Esophagus squamous epithelium (tissue), 4 donors: ENCODE results near the gene CHMP4A.

Source experiments
- POLR2A ChIP-seq, 4 donors: fragments of 450-650 bp; IDR thresholded peaks; one replicate each; pipeline ENCODE4 v1.6.1; 2017; ENCODE audit warnings: antibody characterized with exemption in 4 of 4, mild to moderate bottlenecking in 4 of 4, moderate library complexity in 3 of 4
- TF ChIP-seq, protein P1 (sequence below), 6 experiments: fragments of 450-650 bp in 4 of 6; fragments of 200-600 bp in 2 of 6; sonication (generic) in 2 of 6; IDR thresholded peaks; one replicate each; pipeline ENCODE4 v1.5.1; 2016 to 2019; ENCODE audit warnings: antibody characterized with exemption in 6 of 6, mild to moderate bottlenecking in 4 of 6, moderate library complexity in 4 of 6

DNA sequence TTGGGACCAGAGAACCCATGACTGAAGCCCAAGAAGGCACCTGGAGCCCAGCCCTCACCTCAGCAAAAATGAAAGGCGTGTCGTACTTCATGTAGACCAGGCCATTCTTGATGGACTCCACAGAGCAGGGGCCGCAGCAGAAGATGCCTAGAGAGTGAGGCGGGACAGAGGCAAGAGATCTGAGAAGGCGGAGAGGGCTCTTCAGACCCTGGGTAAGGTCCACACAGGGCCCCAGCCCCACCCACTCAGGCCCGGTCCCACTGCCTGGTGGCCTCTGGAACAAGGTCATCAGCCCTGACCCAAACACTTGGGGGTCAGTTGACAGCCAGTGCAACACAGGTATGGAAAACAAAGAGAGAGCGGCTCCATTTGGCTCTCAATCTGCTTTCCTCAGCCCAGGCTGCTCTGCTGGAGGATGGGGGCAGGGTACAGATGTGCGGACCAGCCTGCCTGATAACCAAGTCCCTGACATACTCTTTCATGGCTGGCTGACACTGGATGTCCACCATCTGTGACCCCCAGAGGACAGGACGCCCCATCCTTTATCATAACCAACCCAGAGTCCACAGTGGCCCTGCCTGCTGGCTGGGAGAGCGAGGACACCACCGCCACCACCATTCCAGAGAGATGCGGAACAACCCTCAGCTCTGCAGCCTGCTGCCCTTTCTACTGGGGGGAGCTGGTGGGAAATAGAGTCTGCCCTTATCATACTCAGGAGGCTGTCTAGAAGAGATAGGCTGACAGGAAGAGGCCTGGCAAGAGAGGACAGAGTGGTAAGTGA lies 42.8 kb upstream of the CHMP4A start:
- TF ChIP-seq POLR2A (IDR thresholded peaks at IDR 0.05): no peak
- TF ChIP-seq, protein P1, sequence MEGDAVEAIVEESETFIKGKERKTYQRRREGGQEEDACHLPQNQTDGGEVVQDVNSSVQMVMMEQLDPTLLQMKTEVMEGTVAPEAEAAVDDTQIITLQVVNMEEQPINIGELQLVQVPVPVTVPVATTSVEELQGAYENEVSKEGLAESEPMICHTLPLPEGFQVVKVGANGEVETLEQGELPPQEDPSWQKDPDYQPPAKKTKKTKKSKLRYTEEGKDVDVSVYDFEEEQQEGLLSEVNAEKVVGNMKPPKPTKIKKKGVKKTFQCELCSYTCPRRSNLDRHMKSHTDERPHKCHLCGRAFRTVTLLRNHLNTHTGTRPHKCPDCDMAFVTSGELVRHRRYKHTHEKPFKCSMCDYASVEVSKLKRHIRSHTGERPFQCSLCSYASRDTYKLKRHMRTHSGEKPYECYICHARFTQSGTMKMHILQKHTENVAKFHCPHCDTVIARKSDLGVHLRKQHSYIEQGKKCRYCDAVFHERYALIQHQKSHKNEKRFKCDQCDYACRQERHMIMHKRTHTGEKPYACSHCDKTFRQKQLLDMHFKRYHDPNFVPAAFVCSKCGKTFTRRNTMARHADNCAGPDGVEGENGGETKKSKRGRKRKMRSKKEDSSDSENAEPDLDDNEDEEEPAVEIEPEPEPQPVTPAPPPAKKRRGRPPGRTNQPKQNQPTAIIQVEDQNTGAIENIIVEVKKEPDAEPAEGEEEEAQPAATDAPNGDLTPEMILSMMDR (IDR thresholded peaks at IDR 0.05): no peak
